Measurements from ENCODE around the gene OOSP4B.

The OOSP4B gene

GRCh38 chr11:60016881-60017280, at the start of gene OOSP4B:
TSS of gene OOSP4B (plus strand) at chr11:60017181.
- no peak for TF ChIP-seq CTCF (IDR thresholded peaks at IDR 0.05)

GRCh38 chr11:59967677-59968394, 49.1 kb upstream of the OOSP4B start:
- TF ChIP-seq CTCF (IDR thresholded peaks at IDR 0.05): no peak

- no peak for TF ChIP-seq CTCF (IDR thresholded peaks at IDR 0.05)
Measured at GRCh38 chr11:59968395-59968783, 48.6 kb upstream of the OOSP4B start.

GRCh38 chr11:59973097-59973496, 43.9 kb upstream of the OOSP4B start:
- TF ChIP-seq CTCF (IDR thresholded peaks at IDR 0.05): no peak

- no peak for TF ChIP-seq CTCF (IDR thresholded peaks at IDR 0.05)
Measured at GRCh38 chr11:59981106-59981770, 35.7 kb upstream of the OOSP4B start.

- no peak for TF ChIP-seq CTCF (IDR thresholded peaks at IDR 0.05)
Measured at GRCh38 chr11:59983212-59983611, 33.8 kb upstream of the OOSP4B start.

- no peak for TF ChIP-seq CTCF (IDR thresholded peaks at IDR 0.05)
Measured at GRCh38 chr11:59984368-59984767, 32.6 kb upstream of the OOSP4B start.
